ENCODE measurements around the gene LY86.

LY86 gene

DNA sequence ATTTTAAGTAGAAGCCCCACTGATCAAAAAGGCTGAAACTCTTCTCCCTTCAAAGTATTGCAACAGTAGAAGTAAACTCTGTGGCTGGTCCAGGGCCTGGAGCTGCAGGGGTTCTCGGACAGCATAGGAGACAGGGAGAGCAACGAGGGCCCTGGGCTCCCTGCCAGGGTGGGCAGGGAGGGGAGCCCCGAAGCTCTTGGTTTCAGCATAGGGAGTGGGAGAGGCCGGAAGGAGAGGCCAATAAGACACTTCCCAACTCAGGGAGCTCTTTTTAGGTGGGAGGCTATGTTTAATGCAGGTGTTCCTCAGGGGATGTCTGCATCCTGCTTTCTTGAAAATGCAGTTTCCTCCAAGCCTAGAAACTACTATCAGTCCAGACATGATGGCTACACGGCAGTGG is 91.1 kb downstream of the LY86 start:
- peaks cover 20% of the 10 kb centered on the region for H3K4me1 ChIP-seq (ENCODE audit: low read length)
- no peak overlapping the region for H3K4me3 ChIP-seq (ENCODE audit: low read length)
- H3K27me3 ChIP-seq (ENCODE audit: low read depth, low read length) = peaks cover 22% of the 10 kb centered on the region
- H3K27ac ChIP-seq (ENCODE audit: low read length) = no peak overlapping the region
- H3K9ac ChIP-seq (ENCODE audit: low read length) = no peak overlapping the region
- no peak overlapping the region for H3K4me2 ChIP-seq (ENCODE audit: low read length)
- no peaks in the 10 kb centered on the region for H3K9me3 ChIP-seq (ENCODE audit: insufficient read depth, low read length)
- peaks cover 6% of the 10 kb centered on the region; the same call in 1 of the 2 replicates for H4K20me1 ChIP-seq (ENCODE audit: insufficient read depth, low read length)
- H3K79me2 ChIP-seq (ENCODE audit: low read length) = no peaks in the 10 kb centered on the region
- H3K36me3 ChIP-seq (replicated peaks; ENCODE audit: low read depth, low read length) = no peaks in the 10 kb centered on the region
- TF ChIP-seq CTCF (IDR thresholded peaks at IDR 0.05; ENCODE audit: low read depth, low read length) (no peak), EZH2phosphoT487 (IDR thresholded peaks at IDR 0.05; ENCODE audit: low read depth) (no peak)
- H2AFZ ChIP-seq (ENCODE audit: low read depth, low read length) = no peak overlapping the region

DNA sequence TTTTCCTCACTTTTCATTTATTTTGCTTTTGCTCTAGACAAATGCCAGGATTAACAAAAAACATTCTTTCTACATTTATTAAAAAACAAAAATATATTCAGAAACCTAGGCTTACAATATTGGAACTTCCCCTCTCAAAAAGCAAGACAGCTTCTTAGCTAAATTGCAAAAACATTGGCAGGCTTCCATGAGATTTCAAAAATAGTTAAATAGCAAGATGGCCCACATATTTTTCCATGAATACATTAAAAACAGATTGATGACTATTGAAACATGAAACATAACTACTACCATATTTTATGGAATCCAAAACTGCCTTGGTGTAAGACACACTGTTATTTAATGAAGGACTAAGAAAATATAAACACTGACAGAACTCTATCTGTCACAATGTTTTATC is 92.0 kb downstream of the LY86 start:
- H3K36me3 ChIP-seq (replicated peaks; ENCODE audit: low read depth, low read length) = no peaks in the 10 kb centered on the region
- H3K27ac ChIP-seq (ENCODE audit: low read length) = no peak overlapping the region
- H2AFZ ChIP-seq (ENCODE audit: low read depth, low read length) = no peak overlapping the region
- no peak overlapping the region for H3K4me3 ChIP-seq (ENCODE audit: low read length)
- H3K4me1 ChIP-seq (ENCODE audit: low read length) = peaks cover 26% of the 10 kb centered on the region
- no peak for TF ChIP-seq EZH2phosphoT487 (IDR thresholded peaks at IDR 0.05; ENCODE audit: low read depth)
- TF ChIP-seq CTCF (IDR thresholded peaks at IDR 0.05; ENCODE audit: low read depth, low read length) = no peak
- H3K4me2 ChIP-seq (ENCODE audit: low read length) = no peak overlapping the region
- H3K9me3 ChIP-seq (ENCODE audit: insufficient read depth, low read length) = no peaks in the 10 kb centered on the region
- H3K9ac ChIP-seq (ENCODE audit: low read length) = no peak overlapping the region
- H3K27me3 ChIP-seq (ENCODE audit: low read depth, low read length) = peaks cover 22% of the 10 kb centered on the region
- no peaks in the 10 kb centered on the region for H3K79me2 ChIP-seq (ENCODE audit: low read length)
- H4K20me1 ChIP-seq (ENCODE audit: insufficient read depth, low read length) = peaks cover 6% of the 10 kb centered on the region; the same call in 1 of the 2 replicates

DNA sequence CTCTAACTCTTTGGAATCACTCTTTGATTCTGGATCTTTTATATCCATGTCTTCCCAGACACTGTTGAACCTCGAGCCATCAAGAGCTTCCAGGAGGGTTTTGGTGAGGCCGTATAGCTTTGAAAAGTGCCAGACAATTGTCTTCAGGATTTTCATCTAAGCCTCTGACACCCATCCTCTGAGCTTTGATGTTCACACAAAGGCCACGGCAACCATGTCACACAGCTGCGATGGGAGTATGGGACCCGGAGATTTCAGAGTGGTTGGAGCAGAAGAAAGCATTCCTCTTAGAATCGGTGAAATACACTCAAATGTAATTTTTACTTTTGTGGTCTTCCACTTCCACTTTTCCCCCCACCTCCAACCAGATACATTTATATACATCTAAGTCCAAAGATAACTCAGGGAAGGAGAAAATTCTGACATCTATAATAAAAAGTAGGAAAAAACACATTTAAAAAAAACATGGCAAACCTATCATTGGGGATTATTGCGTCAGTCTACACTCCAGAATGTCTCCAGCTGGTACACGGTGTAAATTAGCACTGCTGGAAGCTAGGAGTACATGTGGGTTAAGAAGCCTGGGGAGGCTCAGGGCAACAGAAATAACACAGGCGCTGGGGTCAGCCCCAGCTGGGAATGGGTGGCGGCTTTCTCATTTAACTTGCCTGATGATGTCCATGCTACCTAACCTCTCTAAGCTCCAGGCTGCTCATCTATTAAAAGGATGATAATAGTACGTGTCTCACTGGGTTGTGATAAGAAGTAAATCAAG is 92.7 kb downstream of the LY86 start:
- TF ChIP-seq CTCF (IDR thresholded peaks at IDR 0.05; ENCODE audit: low read depth, low read length) (no peak), EZH2phosphoT487 (IDR thresholded peaks at IDR 0.05; ENCODE audit: low read depth) (no peak)
- Histone ChIP-seq H3K9me3 (ENCODE audit: insufficient read depth, low read length) (no peaks in the 10 kb centered on the region), H4K20me1 (ENCODE audit: insufficient read depth, low read length) (peaks cover 6% of the 10 kb centered on the region; the same call in 1 of the 2 replicates), H3K36me3 (replicated peaks; ENCODE audit: low read depth, low read length) (no peaks in the 10 kb centered on the region), H3K27ac (ENCODE audit: low read length) (no peak overlapping the region), H3K79me2 (ENCODE audit: low read length) (no peaks in the 10 kb centered on the region), H2AFZ (ENCODE audit: low read depth, low read length) (no peak overlapping the region), H3K27me3 (ENCODE audit: low read depth, low read length) (peaks cover 22% of the 10 kb centered on the region), H3K9ac (ENCODE audit: low read length) (no peak overlapping the region), H3K4me1 (ENCODE audit: low read length) (peaks cover 26% of the 10 kb centered on the region), H3K4me2 (ENCODE audit: low read length) (no peak overlapping the region), H3K4me3 (ENCODE audit: low read length) (no peak overlapping the region)

GRCh38 chr6:6682225-6682624 is 93.7 kb downstream of the LY86 start:
- Histone ChIP-seq H4K20me1 (ENCODE audit: insufficient read depth, low read length) (peaks cover 6% of the 10 kb centered on the region; the same call in 1 of the 2 replicates), H3K9me3 (ENCODE audit: insufficient read depth, low read length) (no peaks in the 10 kb centered on the region), H3K9ac (ENCODE audit: low read length) (no peak overlapping the region), H3K79me2 (ENCODE audit: low read length) (no peaks in the 10 kb centered on the region), H3K36me3 (replicated peaks; ENCODE audit: low read depth, low read length) (no peaks in the 10 kb centered on the region), H3K27me3 (ENCODE audit: low read depth, low read length) (peaks cover 22% of the 10 kb centered on the region), H3K4me2 (ENCODE audit: low read length) (no peak overlapping the region), H2AFZ (ENCODE audit: low read depth, low read length) (no peak overlapping the region), H3K4me3 (ENCODE audit: low read length) (no peak overlapping the region), H3K4me1 (ENCODE audit: low read length) (peaks cover 22% of the 10 kb centered on the region), H3K27ac (ENCODE audit: low read length) (no peak overlapping the region)
- TF ChIP-seq EZH2phosphoT487 (IDR thresholded peaks at IDR 0.05; ENCODE audit: low read depth) = no peak
- no peak for TF ChIP-seq CTCF (IDR thresholded peaks at IDR 0.05; ENCODE audit: low read depth, low read length)
